AG04449 (cell line): ENCODE measurements around the gene CELSR1.
"Not testable (repeated sequence)": the region's sequence is repeated elsewhere in the genome, so short reads cannot be mapped to it uniquely, and the experiment has no call there.

Experiments
- CTCF ChIA-PET: fragments of 350-600 bp; formaldehyde crosslinking; extraction: SDS; loops from one replicate; lab custom pipeline; 2021; ENCODE audit warnings: antibody characterized with exemption; lab: Yijun Ruan, JAX
- POLR2A ChIA-PET: fragments of 400-600, 350-600 bp; formaldehyde crosslinking; extraction: SDS; loops from one replicate; lab custom pipeline; 2020; ENCODE audit warnings: antibody characterized with exemption, inconsistent platforms; lab: Yijun Ruan, JAX
- DNase-seq: peaks from one replicate; pipeline ENCODE4 v3.0.0-alpha.2; 2010; ENCODE audit warnings: low read depth, low spot score
- H3K4me3 ChIP-seq: 2 replicates; pipeline ENCODE4 v1.5.1; 2011; ENCODE audit warnings: low read depth, mild to moderate bottlenecking, control low read depth, low read length
- TF ChIP-seq, protein P1 (sequence below): IDR thresholded peaks from one replicate; pipeline ENCODE4 v1.5.1; 2011; ENCODE audit warnings: mild to moderate bottlenecking, moderate library complexity, low read length, control low read depth, inconsistent platforms; ENCODE audit not compliant: insufficient read depth; ENCODE audit errors: missing control alignments

CELSR1 gene

GRCh38 chr22:46478083-46478551 lies 59.3 kb downstream of the CELSR1 start:
- POLR2A ChIA-PET, result no interaction called here
- no peak overlapping the region for H3K4me3 ChIP-seq
- no peak for DNase-seq
- CTCF ChIA-PET, result no interaction called here
- TF ChIP-seq, protein P1, sequence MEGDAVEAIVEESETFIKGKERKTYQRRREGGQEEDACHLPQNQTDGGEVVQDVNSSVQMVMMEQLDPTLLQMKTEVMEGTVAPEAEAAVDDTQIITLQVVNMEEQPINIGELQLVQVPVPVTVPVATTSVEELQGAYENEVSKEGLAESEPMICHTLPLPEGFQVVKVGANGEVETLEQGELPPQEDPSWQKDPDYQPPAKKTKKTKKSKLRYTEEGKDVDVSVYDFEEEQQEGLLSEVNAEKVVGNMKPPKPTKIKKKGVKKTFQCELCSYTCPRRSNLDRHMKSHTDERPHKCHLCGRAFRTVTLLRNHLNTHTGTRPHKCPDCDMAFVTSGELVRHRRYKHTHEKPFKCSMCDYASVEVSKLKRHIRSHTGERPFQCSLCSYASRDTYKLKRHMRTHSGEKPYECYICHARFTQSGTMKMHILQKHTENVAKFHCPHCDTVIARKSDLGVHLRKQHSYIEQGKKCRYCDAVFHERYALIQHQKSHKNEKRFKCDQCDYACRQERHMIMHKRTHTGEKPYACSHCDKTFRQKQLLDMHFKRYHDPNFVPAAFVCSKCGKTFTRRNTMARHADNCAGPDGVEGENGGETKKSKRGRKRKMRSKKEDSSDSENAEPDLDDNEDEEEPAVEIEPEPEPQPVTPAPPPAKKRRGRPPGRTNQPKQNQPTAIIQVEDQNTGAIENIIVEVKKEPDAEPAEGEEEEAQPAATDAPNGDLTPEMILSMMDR, result no peak

GRCh38 chr22:46476547-46476941 lies 60.9 kb downstream of the CELSR1 start:
- POLR2A ChIA-PET, result no interaction called here
- TF ChIP-seq, protein P1, result no peak
- H3K4me3 ChIP-seq, result no peak overlapping the region
- CTCF ChIA-PET, result interaction anchor here (1.0 to 1.6 kb wide), 2 partner anchors 8 to 108 kb away, joined by 3 to 4 read pairs; no protein-coding TSS in a partner anchor
- DNase-seq, result no peak

DNA sequence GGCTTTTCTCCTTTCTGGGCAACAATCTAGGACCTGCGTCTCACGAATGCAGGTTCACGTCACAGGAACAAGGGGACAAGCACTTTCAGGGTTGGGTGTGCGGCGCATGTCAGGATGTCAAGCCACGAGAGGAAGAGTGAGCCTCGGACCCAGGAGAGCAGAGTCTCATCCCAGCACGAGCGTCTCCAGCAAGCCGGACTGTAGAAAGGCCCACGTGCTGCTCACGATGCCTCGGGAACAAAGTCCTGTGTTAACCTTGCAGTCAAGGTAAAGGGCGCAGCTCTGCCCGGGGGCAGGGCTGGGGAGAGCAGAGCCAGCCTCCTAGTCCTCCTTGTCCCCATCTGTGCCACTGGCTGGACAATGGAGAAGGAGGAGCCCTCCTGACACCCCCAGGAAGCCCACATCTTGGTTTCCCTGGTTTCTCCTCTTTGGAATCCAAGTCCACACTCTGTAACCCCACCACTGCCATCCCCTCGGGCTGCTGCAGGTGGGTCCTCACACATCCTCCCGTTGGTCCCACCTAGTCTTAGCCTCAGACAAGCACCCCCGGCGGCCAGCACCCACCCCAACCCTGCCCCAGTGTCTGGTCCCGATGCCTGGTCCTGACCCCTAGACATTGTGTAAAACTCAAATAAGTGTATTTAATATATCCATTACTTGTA lies 63.4 kb downstream of the CELSR1 start:
- H3K4me3 ChIP-seq, result no peak overlapping the region
- TF ChIP-seq, protein P1, result no peak
- POLR2A ChIA-PET, result no interaction called here
- DNase-seq, result no peak
- CTCF ChIA-PET, result no interaction called here

- TF ChIP-seq, protein P1, result no peak
- POLR2A ChIA-PET, result no interaction called here
- no peak overlapping the region for H3K4me3 ChIP-seq
- CTCF ChIA-PET, result no interaction called here
- no peak for DNase-seq
Measured at GRCh38 chr22:46473021-46473779, 64.2 kb downstream of the CELSR1 start.

DNA sequence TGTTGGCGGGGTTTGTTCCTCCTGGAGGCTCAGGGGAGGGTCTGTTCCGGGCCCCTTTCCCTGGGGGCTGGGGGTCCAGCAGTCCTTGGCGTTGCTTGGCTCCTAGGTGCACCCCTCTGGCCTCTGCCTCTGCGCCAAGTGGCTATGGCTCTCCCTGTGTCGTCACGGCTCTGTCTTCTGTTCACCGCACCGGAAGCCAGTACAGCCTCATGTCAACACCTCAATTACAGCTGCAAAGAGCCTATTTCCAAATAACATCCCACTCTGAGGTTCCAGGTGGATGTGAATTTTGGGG lies 64.8 kb downstream of the CELSR1 start:
- ChIA-PET CTCF (no interaction called here), POLR2A (no interaction called here)
- DNase-seq, result no peak
- TF ChIP-seq, protein P1, result no peak
- H3K4me3 ChIP-seq, result no peak overlapping the region

DNA sequence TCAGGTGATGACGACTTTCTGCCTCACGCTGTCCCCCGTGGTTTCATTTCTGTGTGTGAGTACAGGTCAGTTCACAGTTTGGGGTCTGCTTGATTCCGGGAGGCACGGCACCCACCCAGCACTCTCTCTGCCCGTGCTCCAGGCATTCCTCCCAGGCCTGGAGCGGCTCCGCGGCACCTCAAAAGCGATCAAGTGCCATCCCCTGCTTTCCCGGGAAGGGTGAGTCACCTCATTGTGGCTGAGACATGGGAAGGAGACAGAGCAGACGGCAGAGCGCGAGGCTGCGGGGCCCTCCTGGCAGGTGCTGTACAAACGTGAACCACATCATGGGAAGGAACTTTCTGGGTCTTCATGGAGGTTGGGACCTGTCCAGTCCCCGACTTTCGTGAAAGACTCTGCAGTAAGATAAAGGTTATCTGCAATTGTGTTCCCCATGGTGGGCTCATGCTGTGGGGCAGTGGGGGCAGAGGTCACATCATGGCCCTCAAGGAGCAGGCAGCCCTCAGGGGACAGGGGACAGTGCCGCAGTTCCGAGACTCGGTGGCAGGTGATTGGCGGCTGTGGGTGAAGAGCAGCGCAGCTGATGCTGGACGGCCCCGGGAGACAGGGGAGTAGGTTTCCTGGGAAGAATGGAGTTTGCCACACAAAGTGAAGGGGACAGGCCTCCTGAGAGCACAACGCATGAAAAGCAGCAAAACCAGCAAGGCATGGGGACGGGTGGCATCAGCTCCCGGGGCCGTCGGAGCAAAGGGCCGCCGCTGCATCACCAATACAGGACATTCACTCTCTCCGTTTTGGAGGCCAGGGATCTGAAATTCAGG lies 65.3 kb downstream of the CELSR1 start:
- TF ChIP-seq, protein P1, result no peak
- POLR2A ChIA-PET, result no interaction called here
- no peak overlapping the region for H3K4me3 ChIP-seq
- CTCF ChIA-PET, result no interaction called here
- DNase-seq, result no peak

DNA sequence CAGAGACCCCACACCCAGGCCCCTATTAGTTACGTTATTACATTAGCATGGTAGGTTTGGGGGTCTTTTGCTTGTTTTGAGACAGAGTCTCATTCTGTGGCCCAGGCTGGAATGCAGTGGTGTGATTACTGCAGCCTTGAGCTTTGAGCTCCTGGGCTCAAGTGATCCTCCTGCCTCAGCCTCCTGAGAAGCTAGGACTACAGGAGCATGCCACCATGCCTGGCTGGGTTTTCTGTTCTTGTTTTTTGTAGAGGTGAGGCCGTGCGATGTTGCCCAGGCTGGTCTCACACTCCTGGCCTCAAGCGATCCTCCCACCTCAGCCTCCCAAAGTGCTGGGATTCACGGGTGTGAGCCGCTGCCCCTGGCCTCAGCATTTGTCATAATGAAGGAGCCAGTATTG lies 66.1 kb downstream of the CELSR1 start:
- H3K4me3 ChIP-seq, POLR2A ChIA-PET, DNase-seq: not testable (repeated sequence)
- CTCF ChIA-PET, result interaction anchor here (1.5 kb wide), 1 partner anchor 71 kb away, joined by 3 read pairs; no protein-coding TSS in a partner anchor
